K562 (cell line): Measurements from ENCODE around the gene SYT1. TPM values are rescaled to one million over a fixed set of nuclear protein-coding genes. Genes with fewer than 3 reads are reported as not detected.

ENCODE experiments used
- ATAC-seq: fragments of 200-7000 bp; cut with Tn5 transposase; 3 replicates; pipeline ENCODE4 v1.9.1; 2020; ENCODE audit warnings: moderate library complexity
- BruUV-seq: library from RNA; stranded (reverse); fragments of 400-500 nt; replicated peaks from 2 replicates; lab custom pipeline; 2021; lab: Mats Ljungman, UMichigan
- CTCF ChIA-PET: fragments of 300-600 bp; formaldehyde crosslinking; extraction: SDS; loops from one replicate; lab custom pipeline; 2021; ENCODE audit warnings: low intra/inter-chr PET ratio; lab: Yijun Ruan, JAX
- POLR2A ChIA-PET: fragments of 300-600, 350-650 bp; sonication (Branson Sonifier 250); formaldehyde crosslinking; extraction: SDS; loops from one replicate; lab custom pipeline; 2021; ENCODE audit warnings: antibody characterized with exemption, inconsistent platforms; lab: Yijun Ruan, JAX
- DNase-seq, 4 experiments: peaks; one replicate each; pipeline versions ENCODE4 v3.0.0 to v3.0.0-alpha.2; 2011 to 2018; ENCODE audit warnings: low spot score in 3 of 4, mixed read lengths in 3 of 4; ENCODE audit errors: extremely low read depth in 1 of 4
- FAIRE-seq: peaks from 2 replicates; lab custom pipeline; 2011; peaks lifted over from hg19 to GRCh38; lab: Jason Lieb, UNC
- H2AFZ ChIP-seq: 2 replicates; pipeline ENCODE4 v1.6.0; 2011; ENCODE audit warnings: low read depth, low read length, control low read depth, inconsistent platforms
- H3K27ac ChIP-seq: fragments of 200-600 bp; 3 replicates; pipeline ENCODE4 v1.8.0; 2011; ENCODE audit warnings: low read depth, mild to moderate bottlenecking, control low read depth, inconsistent platforms, low read length, moderate library complexity, mixed read lengths; ENCODE audit errors: extremely low read depth
- H3K27me3 ChIP-seq, 2 experiments: fragments of 300-600 bp in 1 of 2; 2 replicates in 1 of 2; 3 replicates in 1 of 2; pipeline versions ENCODE4 v1.6.0 to v1.8.0; 2011; ENCODE audit warnings: inconsistent platforms in 2 of 2, low read length in 2 of 2, mild to moderate bottlenecking in 1 of 2, mixed read lengths in 1 of 2, moderate library complexity in 1 of 2; ENCODE audit not compliant: control insufficient read depth in 2 of 2, insufficient read depth in 2 of 2
- H3K36me3 ChIP-seq: fragments of 300-600 bp; 3 replicates; pipeline ENCODE4 v1.8.0; 2011; ENCODE audit warnings: mild to moderate bottlenecking, low read length, inconsistent platforms; ENCODE audit not compliant: control insufficient read depth, insufficient read depth
- H3K4me1 ChIP-seq, 2 experiments: fragments of 200-600 bp in 1 of 2; replicated peaks in 1 of 2; 2 replicates in 1 of 2; 3 replicates in 1 of 2; pipeline versions ENCODE4 v1.5.1 to v1.8.0; 2011; ENCODE audit warnings: inconsistent platforms in 2 of 2, low read length in 2 of 2, mild to moderate bottlenecking in 1 of 2, mixed read lengths in 1 of 2, moderate library complexity in 1 of 2; ENCODE audit not compliant: control insufficient read depth in 2 of 2, insufficient read depth in 2 of 2
- H3K4me2 ChIP-seq: 2 replicates; pipeline ENCODE4 v1.6.1; 2011; ENCODE audit warnings: low read length, control low read depth, inconsistent platforms, mixed read lengths; ENCODE audit not compliant: insufficient read depth
- H3K4me3 ChIP-seq: fragments of 200-600 bp; sonication (generic), shearing (Covaris generic); 2 replicates; pipeline ENCODE4 v1.5.1; 2016; ENCODE audit warnings: control low read depth, inconsistent platforms
- H3K79me2 ChIP-seq: fragments of 200-600 bp; 3 replicates; pipeline ENCODE4 v1.8.0; 2011; ENCODE audit warnings: low read length, inconsistent platforms; ENCODE audit not compliant: control insufficient read depth, insufficient read depth
- H3K9ac ChIP-seq, 2 experiments: 2 replicates each; pipeline versions ENCODE4 v1.6.0 to v1.6.1; 2011; ENCODE audit warnings: low read depth in 2 of 2, low read length in 2 of 2, control low read depth in 1 of 2, inconsistent platforms in 1 of 2, mild to moderate bottlenecking in 1 of 2, mixed read lengths in 1 of 2; ENCODE audit not compliant: insufficient read depth in 1 of 2
- H3K9me1 ChIP-seq: one replicate; pipeline ENCODE4 v1.6.0; 2011; ENCODE audit warnings: inconsistent platforms, mild to moderate bottlenecking, low read length, moderate library complexity; ENCODE audit not compliant: control insufficient read depth, insufficient read depth
- H3K9me3 ChIP-seq: replicated peaks from 2 replicates; pipeline ENCODE4 v1.5.1; 2011; ENCODE audit warnings: low read depth, low read length, inconsistent platforms; ENCODE audit not compliant: control insufficient read depth, insufficient read depth
- H4K20me1 ChIP-seq: replicated peaks from 2 replicates; pipeline ENCODE4 v1.6.1; 2011; ENCODE audit warnings: low read length, inconsistent platforms, mixed read lengths; ENCODE audit not compliant: control insufficient read depth, insufficient read depth
- FOSL1 ChIP-seq: fragments of 200-800 bp; sonication (Bioruptor generic); conservative IDR thresholded peaks from 2 replicates; pipeline ENCODE4 v1.6.1; 2016; ENCODE audit warnings: missing genetic modification characterization, missing compliant biosample characterization
- L3MBTL2 ChIP-seq: fragments of 450-650 bp; IDR thresholded peaks from 2 replicates; pipeline ENCODE4 v1.6.1; 2016; ENCODE audit warnings: mild to moderate bottlenecking, moderate library complexity
- LARP7 ChIP-seq: fragments of 450-650 bp; IDR thresholded peaks from 2 replicates; pipeline ENCODE4 v1.6.1; 2016
- MAZ ChIP-seq, 2 experiments: fragments of 450-650 bp in 1 of 2; sonication (generic) in 1 of 2; formaldehyde crosslinking; IDR thresholded peaks in 1 of 2; conservative IDR thresholded peaks in 1 of 2; 2 replicates each; pipeline versions ENCODE4 v1.4.0 to v1.5.0; 2020; ENCODE audit warnings: mild to moderate bottlenecking in 1 of 2, missing genetic modification reagents in 1 of 2
- MEF2A ChIP-seq: IDR thresholded peaks from 2 replicates; pipeline ENCODE4 v1.6.1; 2011; ENCODE audit warnings: low read depth, mild to moderate bottlenecking, low read length, moderate library complexity; ENCODE audit not compliant: control insufficient read depth
- NCOA2 ChIP-seq, 2 experiments: fragments of 450-650 bp; IDR thresholded peaks; 2 replicates each; pipeline ENCODE4 v1.6.1; 2018; ENCODE audit warnings: mild to moderate bottlenecking in 2 of 2, moderate library complexity in 1 of 2; ENCODE audit not compliant: partially characterized antibody in 2 of 2
- NFE2 ChIP-seq: IDR thresholded peaks from 2 replicates; pipeline ENCODE4 v1.6.1; 2014; ENCODE audit warnings: antibody characterized with exemption, low read depth
- PRMT5 ChIP-seq: sonication (generic); formaldehyde crosslinking; IDR thresholded peaks from 2 replicates; pipeline ENCODE4 v1.5.0; 2020; ENCODE audit warnings: missing genetic modification reagents
- SRSF9 ChIP-seq: fragments of 200-400 bp; formaldehyde crosslinking; IDR thresholded peaks from 2 replicates; pipeline ENCODE4 v1.6.1; 2017; ENCODE audit warnings: low read depth, low read length, borderline replicate concordance
- TARDBP ChIP-seq: fragments of 450-650 bp; IDR thresholded peaks from 2 replicates; pipeline ENCODE4 v1.6.1; 2016
- ZNF140 ChIP-seq: fragments of 250-450 bp; sonication (Bioruptor Pico); IDR thresholded peaks from 2 replicates; pipeline ENCODE4 v1.8.0; 2021; ENCODE audit warnings: moderate library complexity, mild to moderate bottlenecking, inconsistent platforms
- ZNF583 ChIP-seq: fragments of 250-450 bp; sonication (Bioruptor Pico); IDR thresholded peaks from 2 replicates; pipeline ENCODE4 v1.4.0; 2020
- WGBS: fragments of 100-300 bp; shearing (Covaris generic); methylation state at CpG from one replicate; pipeline ENCODE4 v1.1.6; 2016; ENCODE audit warnings: low coverage, mixed read lengths; ENCODE audit not compliant: insufficient coverage; ENCODE audit errors: missing lambda C conversion rate; 5-methylcytosine and 5-hydroxymethylcytosine counted together
- in situ Hi-C: fragments of 300-500 bp; cut with MboI; formaldehyde crosslinking; loops from 4 replicates; pipeline ENCODE4 v1.15.0; 2018; ENCODE audit warnings: inconsistent platforms, mixed read lengths
- intact Hi-C: fragments of 100-400 bp; cut with micrococcal nuclease; formaldehyde crosslinking; loops from 2 replicates; pipeline ENCODE4 v1.14.2; 2022
- polyA plus RNA-seq, 8 experiments: library from polyadenylated mRNA; depleted of rRNA in 4 of 8; stranded (reverse) in 5 of 8; unstranded in 3 of 8; fragments of >200 nt; fragmentation: Nextera tagmentation in 2 of 8; fragmentation: Illumina TruSeq in 1 of 8; extraction: Ambion mirVana in 2 of 8; extraction: Trizol in 1 of 8; gene quantifications; 2 replicates each; pipeline versions ENCODE4 v1.2.1 to v1.2.3, GENCODE V29; 2011 to 2014; ENCODE audit warnings: inconsistent platforms in 1 of 8, missing spikeins in 1 of 8
- total RNA-seq, 7 experiments: library from RNA; depleted of rRNA in 6 of 7; stranded (reverse); fragments of >200 nt in 6 of 7; fragmentation: Illumina TruSeq in 2 of 7; extraction: Trizol in 2 of 7; gene quantifications; 2 replicates each; pipeline versions ENCODE4 v1.2.1 to v1.2.3, GENCODE V29; 2011 to 2021; ENCODE audit warnings: low replicate concordance in 1 of 7
- TF ChIP-seq, protein P1 (sequence below): sonication (generic); formaldehyde crosslinking; IDR thresholded peaks from 2 replicates; pipeline ENCODE4 v1.9.0; 2022; ENCODE audit warnings: mild to moderate bottlenecking, missing genetic modification reagents
- TF ChIP-seq, protein P2 (sequence below): fragments of 450-650 bp; IDR thresholded peaks from 2 replicates; pipeline ENCODE4 v1.6.1; 2018; ENCODE audit not compliant: partially characterized antibody

SYT1 gene
- total and polyA plus RNA-seq, 9 of the 15 experiments (the other 6 are each of a cell fraction or from before 2014, with no cell fraction given): 0.03 to 0.13 (median 0.07) TPM; not detected in 4

DNA sequence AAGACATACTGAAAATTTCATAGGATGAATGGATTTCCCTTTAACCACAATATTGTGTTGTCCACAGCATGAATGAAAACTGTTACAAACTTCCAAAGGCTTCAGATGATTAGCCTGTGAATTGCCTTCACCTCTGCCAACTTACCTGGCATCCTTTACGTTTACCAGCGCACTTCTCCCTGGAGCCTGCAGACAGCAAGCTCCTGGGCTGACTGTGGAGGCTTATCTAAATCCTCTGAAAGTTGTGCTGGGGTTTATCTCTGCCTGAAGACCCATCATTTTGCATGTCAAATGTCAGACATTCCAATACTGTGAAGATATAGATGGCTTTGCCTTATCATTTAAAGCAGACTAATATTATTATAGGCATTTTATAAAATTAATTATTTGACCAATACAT, 403.0 kb downstream of the SYT1 start (continued):
- TF ChIP-seq MAZ (CRISPR knock-in tag; conservative IDR thresholded peaks at IDR 0.05 in 1 of 2, IDR thresholded peaks at IDR 0.05 in 1 of 2): no peak
- TF ChIP-seq, all 486 proteins: peak for 0

DNA sequence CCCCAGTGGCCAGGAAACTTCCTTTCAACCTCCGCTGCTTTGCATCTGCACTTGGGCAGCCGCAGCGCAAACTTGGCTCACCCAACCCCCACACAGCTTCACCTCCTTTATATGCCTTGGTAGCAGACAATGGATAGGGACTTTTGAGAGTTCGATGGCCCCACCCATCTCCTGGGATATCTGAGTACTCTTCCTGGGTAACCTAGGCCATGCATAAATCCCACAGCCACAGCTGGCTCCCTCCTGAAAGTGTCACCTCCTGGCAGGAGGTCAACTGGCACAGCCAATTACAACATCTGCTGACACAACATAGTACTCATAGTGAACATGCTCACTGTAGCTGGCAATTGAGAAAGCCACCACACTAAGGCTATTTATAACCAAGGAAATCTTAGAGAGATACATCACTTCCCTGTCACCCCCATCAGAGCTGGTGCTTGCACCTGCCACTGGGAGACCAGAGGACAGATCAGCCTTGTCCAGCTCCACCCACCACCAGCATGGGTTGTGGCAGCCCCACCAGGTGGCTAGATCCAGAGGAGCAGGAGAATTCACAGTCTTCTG, 410.0 kb downstream of the SYT1 start:
- POLR2A ChIA-PET: no interaction called here
- intact Hi-C loops (no loop called here), in situ Hi-C loops (no loop called here)
- H3K27me3 ChIP-seq: no peaks in the 10 kb centered on the region
- no peak overlapping the region for H2AFZ ChIP-seq
- no peaks in the 10 kb centered on the region for H3K9me1 ChIP-seq
- CTCF ChIA-PET: no interaction called here
- no peak for DNase-seq
- no peaks in the 10 kb centered on the region for H4K20me1 ChIP-seq
- no peak overlapping the region for H3K4me3 ChIP-seq
- no peaks in the 10 kb centered on the region for H3K36me3 ChIP-seq
- 0% methylated on average over 4 of the region's 4 CpGs for whole genome bisulfite sequencing
- no peak for ATAC-seq
- BruUV-seq: no TSS peak
- no peak overlapping the region for H3K4me2 ChIP-seq
- H3K9ac ChIP-seq: no peak overlapping the region
- no peak for TF ChIP-seq TARDBP
- TF ChIP-seq NFE2: no peak
- no peak for TF ChIP-seq FOSL1 (tag)
- no peak for TF ChIP-seq L3MBTL2
- TF ChIP-seq PRMT5 (CRISPR knock-in tag): no peak
- TF ChIP-seq SRSF9: no peak
- no peak for TF ChIP-seq ZNF583 (CRISPR knock-in tag)
- no peak for TF ChIP-seq LARP7
- TF ChIP-seq, protein P1, sequence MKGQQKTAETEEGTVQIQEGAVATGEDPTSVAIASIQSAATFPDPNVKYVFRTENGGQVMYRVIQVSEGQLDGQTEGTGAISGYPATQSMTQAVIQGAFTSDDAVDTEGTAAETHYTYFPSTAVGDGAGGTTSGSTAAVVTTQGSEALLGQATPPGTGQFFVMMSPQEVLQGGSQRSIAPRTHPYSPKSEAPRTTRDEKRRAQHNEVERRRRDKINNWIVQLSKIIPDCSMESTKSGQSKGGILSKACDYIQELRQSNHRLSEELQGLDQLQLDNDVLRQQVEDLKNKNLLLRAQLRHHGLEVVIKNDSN (CRISPR knock-in tag): no peak
- TF ChIP-seq NCOA2 (IDR thresholded peaks at IDR 0.05; ENCODE audit: partially characterized antibody in 2 of 2): no peak
- TF ChIP-seq, protein P2, sequence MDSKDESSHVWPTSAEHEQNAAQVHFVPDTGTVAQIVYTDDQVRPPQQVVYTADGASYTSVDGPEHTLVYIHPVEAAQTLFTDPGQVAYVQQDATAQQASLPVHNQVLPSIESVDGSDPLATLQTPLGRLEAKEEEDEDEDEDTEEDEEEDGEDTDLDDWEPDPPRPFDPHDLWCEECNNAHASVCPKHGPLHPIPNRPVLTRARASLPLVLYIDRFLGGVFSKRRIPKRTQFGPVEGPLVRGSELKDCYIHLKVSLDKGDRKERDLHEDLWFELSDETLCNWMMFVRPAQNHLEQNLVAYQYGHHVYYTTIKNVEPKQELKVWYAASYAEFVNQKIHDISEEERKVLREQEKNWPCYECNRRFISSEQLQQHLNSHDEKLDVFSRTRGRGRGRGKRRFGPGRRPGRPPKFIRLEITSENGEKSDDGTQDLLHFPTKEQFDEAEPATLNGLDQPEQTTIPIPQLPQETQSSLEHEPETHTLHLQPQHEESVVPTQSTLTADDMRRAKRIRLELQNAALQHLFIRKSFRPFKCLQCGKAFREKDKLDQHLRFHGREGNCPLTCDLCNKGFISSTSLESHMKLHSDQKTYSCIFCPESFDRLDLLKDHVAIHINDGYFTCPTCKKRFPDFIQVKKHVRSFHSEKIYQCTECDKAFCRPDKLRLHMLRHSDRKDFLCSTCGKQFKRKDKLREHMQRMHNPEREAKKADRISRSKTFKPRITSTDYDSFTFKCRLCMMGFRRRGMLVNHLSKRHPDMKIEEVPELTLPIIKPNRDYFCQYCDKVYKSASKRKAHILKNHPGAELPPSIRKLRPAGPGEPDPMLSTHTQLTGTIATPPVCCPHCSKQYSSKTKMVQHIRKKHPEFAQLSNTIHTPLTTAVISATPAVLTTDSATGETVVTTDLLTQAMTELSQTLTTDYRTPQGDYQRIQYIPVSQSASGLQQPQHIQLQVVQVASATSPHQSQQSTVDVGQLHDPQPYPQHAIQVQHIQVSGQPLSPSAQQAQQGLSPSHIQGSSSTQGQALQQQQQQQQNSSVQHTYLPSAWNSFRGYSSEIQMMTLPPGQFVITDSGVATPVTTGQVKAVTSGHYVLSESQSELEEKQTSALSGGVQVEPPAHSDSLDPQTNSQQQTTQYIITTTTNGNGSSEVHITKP: no peak
- no peak for TF ChIP-seq ZNF140 (CRISPR knock-in tag)
- no peak for TF ChIP-seq MEF2A
- H3K4me1 ChIP-seq: no peaks in the 10 kb centered on the region
- H3K9me3 ChIP-seq: no peaks in the 10 kb centered on the region
- FAIRE-seq: no peak
- no peak overlapping the region for H3K27ac ChIP-seq
- no peaks in the 10 kb centered on the region for H3K79me2 ChIP-seq
